Measurements from ENCODE around the gene GSTT4. TPM values are rescaled to one million over a fixed set of nuclear protein-coding genes. Genes with fewer than 3 reads are reported as not detected.

GSTT4 gene
- total RNA-seq, 4 donors from 2014 or later: not detected

GRCh38 chr22:24033731-24034130 lies 28.5 kb upstream of the GSTT4 start:
- no peak for TF ChIP-seq CTCF (IDR thresholded peaks at IDR 0.05)
- ATAC-seq (ENCODE audit: low FRiP score) (no peak), DNase-seq (ENCODE audit: low spot score) (no peak)

DNA sequence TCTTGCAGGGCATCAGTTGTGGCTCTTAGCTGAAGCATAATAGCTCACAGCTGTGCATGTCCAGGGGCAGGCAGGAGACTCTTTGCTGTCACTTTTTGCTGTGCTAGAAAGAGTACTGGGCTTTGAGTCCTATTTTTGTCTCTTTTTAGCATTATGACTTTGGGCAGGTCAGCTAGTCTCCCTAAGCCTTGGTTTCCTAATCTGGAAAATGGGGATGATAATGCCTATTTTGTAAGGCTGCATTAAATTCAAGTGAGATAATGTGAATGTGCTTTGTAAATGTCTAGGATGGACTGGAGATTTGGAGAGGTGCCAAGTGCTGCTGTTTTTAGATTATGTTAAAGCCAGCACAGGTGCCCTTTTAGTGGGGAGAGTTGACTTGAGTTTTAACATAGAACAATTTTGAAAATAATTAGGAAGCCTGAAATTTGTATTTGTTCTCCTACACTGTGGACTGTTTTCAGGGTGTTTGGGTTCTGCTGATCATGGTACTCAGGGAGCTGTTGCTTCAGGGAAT lies 25.0 kb upstream of the GSTT4 start:
- ATAC-seq (ENCODE audit: low FRiP score) (no peak), DNase-seq (ENCODE audit: low spot score) (no peak)
- no peak for TF ChIP-seq CTCF (IDR thresholded peaks at IDR 0.05)

GRCh38 chr22:24029304-24029703 lies 24.1 kb upstream of the GSTT4 start:
- TF ChIP-seq CTCF (IDR thresholded peaks at IDR 0.05): no peak
- DNase-seq (ENCODE audit: low spot score) (no peak), ATAC-seq (ENCODE audit: low FRiP score) (no peak)

DNA sequence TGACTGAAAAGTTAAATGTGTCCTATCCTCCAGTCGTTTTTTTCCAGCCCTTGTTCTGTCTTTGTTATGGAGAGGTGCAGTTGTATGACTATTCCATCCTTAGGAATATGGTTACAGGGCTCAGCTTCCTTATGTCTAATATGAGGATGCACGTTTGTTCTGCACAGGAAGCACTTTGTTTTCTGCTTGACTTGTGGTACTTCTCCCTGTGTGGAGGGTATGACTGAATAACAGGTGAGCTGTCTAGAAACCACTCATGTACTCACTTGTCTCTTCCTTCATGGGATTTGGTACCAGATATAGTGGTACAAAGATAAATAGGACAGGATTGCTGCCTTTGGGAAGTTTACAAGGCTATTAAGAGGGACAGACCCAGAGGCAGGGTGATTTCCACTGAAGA lies 23.3 kb upstream of the GSTT4 start:
- ATAC-seq (ENCODE audit: low FRiP score) (no peak), DNase-seq (ENCODE audit: low spot score) (no peak)
- no peak for TF ChIP-seq CTCF (IDR thresholded peaks at IDR 0.05)

- ATAC-seq (ENCODE audit: low FRiP score): no peak
- TF ChIP-seq CTCF (IDR thresholded peaks at IDR 0.05): no peak
Measured at GRCh38 chr22:24027991-24028390, 22.7 kb upstream of the GSTT4 start.

DNA sequence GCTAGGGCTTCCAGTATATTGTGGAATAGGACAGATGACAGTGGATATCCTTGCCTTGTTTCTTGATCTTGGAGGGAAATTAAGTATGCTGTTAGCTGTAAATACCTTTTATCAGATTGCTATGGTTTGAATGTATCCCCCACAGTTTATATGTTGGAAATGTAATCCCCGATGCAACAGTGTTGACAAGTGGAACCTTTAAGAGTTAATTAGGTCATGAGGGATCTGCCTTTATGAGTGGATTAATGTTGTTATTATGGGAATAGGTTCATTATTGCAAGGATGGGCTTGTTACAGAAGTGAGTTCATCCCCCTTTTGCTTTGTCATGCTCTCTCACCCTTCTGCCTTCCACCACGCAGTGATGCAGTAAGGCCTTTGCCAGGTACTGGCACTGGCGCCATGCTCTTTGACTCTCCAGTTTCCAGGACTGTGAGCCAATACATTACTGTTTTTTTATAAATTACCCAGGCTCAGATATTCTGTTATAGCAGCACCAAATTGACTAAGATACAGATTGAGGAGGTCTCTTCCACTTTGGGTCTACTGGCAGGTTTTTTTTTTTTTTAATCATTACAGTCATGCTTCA lies 22.2 kb upstream of the GSTT4 start:
- ATAC-seq (ENCODE audit: low FRiP score): no peak
- no peak for DNase-seq (ENCODE audit: low spot score)
- TF ChIP-seq CTCF (IDR thresholded peaks at IDR 0.05): no peak

More at GRCh38 chr22:24027991-24028390, 22.7 kb upstream of the GSTT4 start:
- no peak for DNase-seq (ENCODE audit: low spot score)

DNA sequence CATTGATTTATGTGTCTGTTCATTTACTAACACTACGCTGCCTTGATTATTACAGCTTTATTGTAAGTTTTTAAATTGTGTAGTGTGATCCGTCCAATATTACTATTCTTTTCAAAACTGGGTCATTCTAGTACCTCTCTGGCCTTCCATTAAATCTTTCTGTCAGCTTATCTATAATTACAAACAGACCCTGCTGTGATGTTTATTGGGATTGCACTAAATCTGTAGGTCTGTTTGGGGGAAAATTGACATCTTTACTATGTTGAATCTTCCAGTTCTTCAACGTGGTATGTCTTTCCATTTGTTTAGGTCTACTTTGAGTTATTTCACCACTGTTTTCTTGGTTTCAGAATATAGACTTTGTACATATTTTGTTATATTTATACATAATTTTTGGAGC lies 21.5 kb upstream of the GSTT4 start:
- no peak for ATAC-seq (ENCODE audit: low FRiP score)
- TF ChIP-seq CTCF (IDR thresholded peaks at IDR 0.05): no peak
- no peak for DNase-seq (ENCODE audit: low spot score)

Measured in omental fat pad (tissue), 4 donors.